Measurements from ENCODE around the gene LMOD3.

DNA sequence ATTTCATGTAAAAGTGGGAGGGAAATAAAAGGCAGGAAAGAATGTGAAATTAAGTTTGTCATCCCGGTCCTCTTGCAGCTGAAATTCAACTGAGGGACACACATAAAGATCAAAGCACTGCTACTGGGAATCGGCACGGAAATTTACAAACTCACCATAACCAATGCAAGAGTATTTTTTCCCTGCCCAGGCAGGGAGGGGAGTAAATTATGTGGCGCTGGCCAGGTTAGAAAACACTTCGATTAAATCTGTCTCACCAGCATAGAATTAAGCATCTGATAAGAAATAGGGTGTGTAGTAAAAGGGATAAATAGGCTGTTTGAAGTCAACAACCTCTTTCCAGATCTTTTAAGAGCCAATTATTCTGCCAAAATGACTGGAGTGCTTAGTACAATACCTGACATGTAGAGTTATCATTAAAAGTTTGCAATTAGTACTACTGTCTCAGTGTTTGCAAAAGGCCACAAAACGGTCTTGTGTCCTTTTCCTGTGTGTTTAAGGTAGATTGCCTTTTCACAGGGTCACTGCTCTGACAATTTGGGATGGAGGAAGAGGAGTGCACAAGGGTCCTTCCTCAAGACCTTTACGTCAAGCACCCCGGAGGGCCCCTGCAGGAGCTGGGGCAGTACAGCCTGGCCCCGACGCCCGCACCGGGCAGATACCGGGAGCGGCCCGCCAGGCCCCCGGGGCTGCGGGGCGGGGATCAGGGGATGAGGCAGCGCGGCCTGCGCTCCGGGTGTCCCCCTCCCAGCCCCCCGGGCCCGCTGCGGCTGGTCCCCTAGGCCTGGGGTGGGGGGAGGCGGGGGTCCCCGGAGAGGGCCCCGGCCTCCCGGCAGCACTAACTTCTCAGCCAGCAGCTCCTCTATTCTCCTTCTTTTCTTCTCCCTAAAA lies 42.9 kb downstream of the LMOD3 start:
- TF ChIP-seq MYNN (IDR thresholded peaks at IDR 0.05) (no peak), MYNN (CRISPR knock-in tag; IDR thresholded peaks at IDR 0.05) (no peak), RBM25 (IDR thresholded peaks at IDR 0.05; ENCODE audit: low read depth, low read length, severe bottlenecking) (no peak), NFXL1 (CRISPR knock-in tag; IDR thresholded peaks at IDR 0.05) (no peak)
- TF ChIP-seq, protein P1, sequence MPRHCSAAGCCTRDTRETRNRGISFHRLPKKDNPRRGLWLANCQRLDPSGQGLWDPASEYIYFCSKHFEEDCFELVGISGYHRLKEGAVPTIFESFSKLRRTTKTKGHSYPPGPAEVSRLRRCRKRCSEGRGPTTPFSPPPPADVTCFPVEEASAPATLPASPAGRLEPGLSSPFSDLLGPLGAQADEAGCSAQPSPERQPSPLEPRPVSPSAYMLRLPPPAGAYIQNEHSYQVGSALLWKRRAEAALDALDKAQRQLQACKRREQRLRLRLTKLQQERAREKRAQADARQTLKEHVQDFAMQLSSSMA (CRISPR knock-in tag; IDR thresholded peaks at IDR 0.05) = no peak

All from K562 (cell line).